Neural cell (in vitro differentiated cells): ENCODE data around the gene KRT27. TPM values are rescaled to one million over a fixed set of nuclear protein-coding genes. Genes with fewer than 3 reads are reported as not detected.

ENCODE experiments used
- H2AFZ ChIP-seq: fragments of 200-600, 300-800 bp; sonication (generic), shearing (Covaris generic); 2 replicates; pipeline ENCODE4 v1.6.0; 2014; ENCODE audit warnings: low read depth, mild to moderate bottlenecking, antibody characterized with exemption, low read length, moderate library complexity
- H3F3A ChIP-seq: fragments of 200-600 bp; shearing (Covaris generic); 2 replicates; pipeline ENCODE4 v1.6.1; 2016; ENCODE audit warnings: mild to moderate bottlenecking, moderate library complexity, mixed read lengths, antibody characterized with exemption, low read length; ENCODE audit not compliant: insufficient read depth, poor library complexity, severe bottlenecking
- H3K27ac ChIP-seq: fragments of 200-600, 300-800 bp; sonication (generic), shearing (Covaris generic); 2 replicates; pipeline ENCODE4 v1.5.1; 2014; ENCODE audit warnings: mild to moderate bottlenecking, low read length, moderate library complexity
- H3K27me3 ChIP-seq: fragments of 300-800, 200-600 bp; sonication (generic), shearing (Covaris generic); 2 replicates; pipeline ENCODE4 v1.6.0; 2014; ENCODE audit warnings: mild to moderate bottlenecking, low read depth, low read length, moderate library complexity; ENCODE audit not compliant: insufficient read depth
- H3K36me3 ChIP-seq: fragments of 300-800, 200-600 bp; sonication (generic), shearing (Covaris generic); 2 replicates; pipeline ENCODE4 v1.5.1; 2014; ENCODE audit warnings: mild to moderate bottlenecking, antibody characterized with exemption, low read length, moderate library complexity; ENCODE audit not compliant: insufficient read depth
- H3K4me2 ChIP-seq: fragments of 300-800, 200-600 bp; sonication (generic), shearing (Covaris generic); 2 replicates; pipeline ENCODE4 v1.6.0; 2014; ENCODE audit warnings: mild to moderate bottlenecking, low read length
- H3K4me3 ChIP-seq: fragments of 300-800, 200-600 bp; sonication (generic), shearing (Covaris generic); 2 replicates; pipeline ENCODE4 v1.5.1; 2014; ENCODE audit warnings: mild to moderate bottlenecking, low read length, moderate library complexity
- H3K79me2 ChIP-seq: fragments of 200-600 bp; shearing (Covaris generic); replicated peaks from 2 replicates; pipeline ENCODE4 v1.6.0; 2014; ENCODE audit warnings: mild to moderate bottlenecking, low read length, moderate library complexity; ENCODE audit not compliant: insufficient read depth
- H3K9ac ChIP-seq: fragments of 300-800, 200-600 bp; sonication (generic), shearing (Covaris generic); 2 replicates; pipeline ENCODE4 v1.6.1; 2016; ENCODE audit warnings: mild to moderate bottlenecking, low read length, mixed read lengths
- H3K9me2 ChIP-seq: fragments of 200-600 bp; shearing (Covaris generic); 2 replicates; pipeline ENCODE4 v1.6.1; 2016; ENCODE audit warnings: mild to moderate bottlenecking, low read length, mixed read lengths; ENCODE audit not compliant: insufficient read depth
- H3K9me3 ChIP-seq: fragments of 200-600, 300-800 bp; sonication (generic), shearing (Covaris generic); 2 replicates; pipeline ENCODE4 v1.6.1; 2016; ENCODE audit warnings: mild to moderate bottlenecking, mixed run types, low read length, moderate library complexity, mixed read lengths
- H4K20me1 ChIP-seq: fragments of 200-600 bp; shearing (Covaris generic); 2 replicates; pipeline ENCODE4 v1.6.1; 2016; ENCODE audit warnings: mild to moderate bottlenecking, mixed run types; ENCODE audit not compliant: insufficient read depth
- EP300 ChIP-seq: fragments of 450-650 bp; conservative IDR thresholded peaks from 2 replicates; pipeline ENCODE4 v1.6.1; 2014; ENCODE audit warnings: antibody characterized with exemption, mild to moderate bottlenecking, moderate library complexity; ENCODE audit not compliant: poor library complexity, severe bottlenecking
- EZH2 ChIP-seq: fragments of 200-600, 300-800 bp; shearing (Covaris generic), sonication (generic); IDR thresholded peaks from 2 replicates; pipeline ENCODE4 v1.6.1; 2014; ENCODE audit warnings: antibody characterized with exemption, low read length, borderline replicate concordance, mild to moderate bottlenecking; ENCODE audit not compliant: insufficient read depth, poor library complexity, severe bottlenecking
- MXI1 ChIP-seq: fragments of 450-650 bp; conservative IDR thresholded peaks from 2 replicates; pipeline ENCODE4 v1.6.1; 2014; ENCODE audit warnings: antibody characterized with exemption, mild to moderate bottlenecking; ENCODE audit not compliant: poor library complexity, severe bottlenecking
- POLR2AphosphoS5 ChIP-seq: IDR thresholded peaks from 2 replicates; pipeline ENCODE4 v1.6.1; 2012
- RAD21 ChIP-seq: fragments of 450-650 bp; conservative IDR thresholded peaks from 2 replicates; pipeline ENCODE4 v1.6.1; 2014; ENCODE audit warnings: antibody characterized with exemption, mild to moderate bottlenecking, moderate library complexity
- REST ChIP-seq: IDR thresholded peaks from 2 replicates; pipeline ENCODE4 v1.6.1; 2012; ENCODE audit warnings: borderline replicate concordance
- SMC3 ChIP-seq: fragments of 450-650 bp; conservative IDR thresholded peaks from 2 replicates; pipeline ENCODE4 v1.6.1; 2014; ENCODE audit warnings: antibody characterized with exemption, mild to moderate bottlenecking, moderate library complexity; ENCODE audit not compliant: poor library complexity
- TAF1 ChIP-seq: IDR thresholded peaks from 2 replicates; pipeline ENCODE4 v1.6.1; 2012; ENCODE audit warnings: low read depth
- polyA plus RNA-seq: library from polyadenylated mRNA; depleted of rRNA; stranded (reverse); fragments of >200 nt; gene quantifications from 2 replicates; pipeline ENCODE4 v1.2.3, GENCODE V29; 2014
- TF ChIP-seq, protein P1 (sequence below): fragments of 450-650 bp; IDR thresholded peaks from 2 replicates; pipeline ENCODE4 v1.5.1; 2014; ENCODE audit warnings: antibody characterized with exemption, mild to moderate bottlenecking, moderate library complexity; ENCODE audit not compliant: poor library complexity, severe bottlenecking

Gene KRT27
- polyA plus RNA-seq, 1 donor from 2014 or later, result not detected

DNA sequence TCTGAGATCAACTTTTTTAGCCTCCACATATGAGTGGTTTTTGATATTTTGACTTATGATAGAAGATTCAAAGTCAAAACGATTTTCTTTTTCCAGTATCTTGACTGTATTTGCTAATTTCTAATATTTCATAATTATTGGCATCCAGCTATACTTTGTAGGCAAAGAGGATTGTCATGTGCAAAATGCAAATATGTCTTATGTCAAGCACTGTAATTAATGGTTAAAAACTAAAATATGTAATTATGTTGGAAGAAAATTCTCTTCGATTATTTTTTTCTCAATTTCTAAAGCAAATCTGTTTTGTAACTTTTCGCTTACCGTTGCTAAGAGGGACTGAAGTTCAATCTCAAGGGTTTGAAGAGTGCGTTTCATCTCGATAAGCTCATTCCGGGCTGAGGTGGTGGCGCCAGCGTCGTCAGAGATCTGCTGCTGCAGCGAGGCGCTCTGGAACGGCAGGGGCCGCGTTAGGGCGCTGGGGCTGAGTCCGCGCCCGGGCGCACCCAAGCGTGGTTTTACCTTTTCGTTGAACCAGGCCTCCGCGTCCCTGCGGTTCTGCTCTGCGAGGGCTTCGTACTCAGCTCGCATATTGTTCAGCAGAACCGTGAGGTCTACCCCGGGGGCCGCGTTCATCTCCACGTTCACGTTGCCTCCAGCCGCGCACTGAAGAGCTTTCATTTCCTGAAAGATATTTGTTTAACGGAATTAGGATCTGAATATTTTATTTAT lies 3.0 kb downstream of the KRT27 start:
- H3K9me2 ChIP-seq, result no peaks in the 10 kb centered on the region
- H3K9me3 ChIP-seq, result no peaks in the 10 kb centered on the region
- no peaks in the 10 kb centered on the region for H3K79me2 ChIP-seq
- no peak overlapping the region for H3K27ac ChIP-seq
- H3F3A ChIP-seq, result no peaks in the 10 kb centered on the region
- no peak overlapping the region for H3K4me3 ChIP-seq
- no peaks in the 10 kb centered on the region for H4K20me1 ChIP-seq
- H3K9ac ChIP-seq, result no peak overlapping the region
- H3K4me2 ChIP-seq, result no peak overlapping the region
- TF ChIP-seq SMC3 (no peak), EZH2 (no peak), RAD21 (no peak), TAF1 (no peak), POLR2AphosphoS5 (no peak), EP300 (no peak), MXI1 (no peak), REST (no peak)
- TF ChIP-seq, protein P1, sequence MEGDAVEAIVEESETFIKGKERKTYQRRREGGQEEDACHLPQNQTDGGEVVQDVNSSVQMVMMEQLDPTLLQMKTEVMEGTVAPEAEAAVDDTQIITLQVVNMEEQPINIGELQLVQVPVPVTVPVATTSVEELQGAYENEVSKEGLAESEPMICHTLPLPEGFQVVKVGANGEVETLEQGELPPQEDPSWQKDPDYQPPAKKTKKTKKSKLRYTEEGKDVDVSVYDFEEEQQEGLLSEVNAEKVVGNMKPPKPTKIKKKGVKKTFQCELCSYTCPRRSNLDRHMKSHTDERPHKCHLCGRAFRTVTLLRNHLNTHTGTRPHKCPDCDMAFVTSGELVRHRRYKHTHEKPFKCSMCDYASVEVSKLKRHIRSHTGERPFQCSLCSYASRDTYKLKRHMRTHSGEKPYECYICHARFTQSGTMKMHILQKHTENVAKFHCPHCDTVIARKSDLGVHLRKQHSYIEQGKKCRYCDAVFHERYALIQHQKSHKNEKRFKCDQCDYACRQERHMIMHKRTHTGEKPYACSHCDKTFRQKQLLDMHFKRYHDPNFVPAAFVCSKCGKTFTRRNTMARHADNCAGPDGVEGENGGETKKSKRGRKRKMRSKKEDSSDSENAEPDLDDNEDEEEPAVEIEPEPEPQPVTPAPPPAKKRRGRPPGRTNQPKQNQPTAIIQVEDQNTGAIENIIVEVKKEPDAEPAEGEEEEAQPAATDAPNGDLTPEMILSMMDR, result no peak
- H3K36me3 ChIP-seq, result no peaks in the 10 kb centered on the region
- no peak overlapping the region for H2AFZ ChIP-seq
- no peaks in the 10 kb centered on the region for H3K27me3 ChIP-seq

DNA sequence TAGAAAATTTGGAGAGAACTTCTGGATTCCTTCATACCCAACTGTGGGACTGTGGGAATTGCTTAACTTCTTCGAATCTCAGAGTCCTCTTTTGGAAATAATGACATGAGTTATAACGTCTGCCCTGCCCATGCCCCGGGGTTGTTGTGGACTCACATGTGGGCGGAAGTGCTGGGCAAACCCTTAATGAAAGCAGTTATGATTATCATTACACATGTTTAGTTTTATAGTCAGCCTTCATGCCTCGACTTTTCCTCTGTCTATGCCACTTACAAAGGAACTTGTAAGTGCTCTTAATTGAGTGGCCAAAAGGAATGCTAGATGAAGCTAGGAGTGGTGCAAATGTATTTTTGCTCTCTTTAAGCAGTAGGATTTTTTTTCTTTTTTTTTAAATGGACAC lies 3.9 kb downstream of the KRT27 start:
- no peak overlapping the region for H3K27ac ChIP-seq
- no peak overlapping the region for H2AFZ ChIP-seq
- H3K9me3 ChIP-seq, result no peaks in the 10 kb centered on the region
- no peaks in the 10 kb centered on the region for H3K79me2 ChIP-seq
- TF ChIP-seq RAD21, result no peak
- TF ChIP-seq REST, result no peak
- no peaks in the 10 kb centered on the region for H3F3A ChIP-seq
- no peaks in the 10 kb centered on the region for H3K9me2 ChIP-seq
- H3K36me3 ChIP-seq, result no peaks in the 10 kb centered on the region
- no peak overlapping the region for H3K9ac ChIP-seq
- no peaks in the 10 kb centered on the region for H3K27me3 ChIP-seq
- H3K4me3 ChIP-seq, result no peak overlapping the region
- H3K4me2 ChIP-seq, result no peak overlapping the region
- H4K20me1 ChIP-seq, result no peaks in the 10 kb centered on the region
